ENCODE measurements around the gene FGF3. TPM values are rescaled to one million over a fixed set of nuclear protein-coding genes. Genes with fewer than 3 reads are reported as not detected.

FGF3 gene
- total and polyA plus RNA-seq, 10 of the 15 experiments (the other 5 are each of a cell fraction or from before 2014, with no cell fraction given) = not detected

DNA sequence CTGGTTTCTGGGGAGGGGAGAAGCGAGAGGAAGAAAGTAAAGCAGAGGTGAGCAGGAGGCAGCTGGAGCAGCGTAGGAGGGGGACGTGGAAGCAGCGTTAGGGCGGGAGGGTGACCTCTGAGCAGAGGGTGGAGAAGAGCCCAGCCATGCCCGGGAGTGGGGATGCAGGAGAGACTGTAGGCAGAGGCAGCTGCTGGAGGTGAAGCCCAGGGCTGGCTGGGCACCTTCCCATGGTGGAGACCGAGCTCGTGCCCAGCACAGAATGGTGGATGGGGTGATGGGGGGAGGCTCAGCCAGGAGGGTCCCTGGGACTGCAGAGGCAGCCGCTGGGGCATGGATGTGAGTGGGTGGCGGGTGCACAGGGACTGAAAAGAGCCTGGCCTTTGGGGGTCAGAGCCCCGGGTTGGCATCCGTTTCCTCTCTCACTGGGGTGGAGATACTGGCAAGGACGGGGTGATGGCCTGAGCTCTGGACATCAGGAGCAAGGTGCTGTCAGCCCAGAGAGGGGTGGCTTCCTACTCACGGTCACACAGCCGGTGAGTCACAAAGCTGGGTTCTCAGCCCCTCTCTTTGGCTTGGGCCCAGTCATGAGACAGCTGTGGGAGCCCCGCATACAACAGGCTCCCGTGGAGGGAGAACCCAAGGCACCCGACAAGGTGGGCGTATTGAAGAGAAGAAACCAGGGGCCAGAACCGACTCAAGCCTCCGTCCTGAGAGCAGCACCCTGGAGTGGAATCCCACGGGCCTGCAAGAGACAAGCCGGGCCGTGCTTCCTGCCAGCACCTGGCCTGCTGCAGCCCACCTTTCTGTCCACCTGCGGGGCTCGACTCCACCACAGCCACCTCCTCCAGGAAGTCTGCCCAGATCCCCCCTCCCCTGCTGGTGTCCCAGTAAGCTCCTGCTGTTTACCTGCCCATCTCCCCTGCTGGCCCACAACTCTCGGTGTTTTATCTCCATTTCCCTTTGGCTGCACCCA is 45.8 kb upstream of the FGF3 start:
- ChIA-PET RAD21 (ENCODE audit: unreplicated experiment) (no interaction called here), SMC1A (ENCODE audit: uncharacterized antibody, unreplicated experiment) (no interaction called here), CTCF (interaction anchor here (0.6 kb wide), 1 partner anchor 1281 kb away, joined by 3 read pairs; no protein-coding TSS in a partner anchor), POLR2A (no interaction called here)
- Histone ChIP-seq H2AFZ (ENCODE audit: control insufficient read depth, low read depth, low read length) (no peak overlapping the region), H3K79me2 (ENCODE audit: control insufficient read depth, insufficient read depth, low read length) (no peaks in the 10 kb centered on the region), H3K4me1 (ENCODE audit: control insufficient read depth, insufficient read depth, low read length) (no peaks in the 10 kb centered on the region), H3K27me3 (replicated peaks in 1 of 2; ENCODE audit: control insufficient read depth in 2 of 2, insufficient read depth in 2 of 2, low read length in 1 of 2) (peaks cover 2% of the 10 kb centered on the region in 2 experiments; a peak in 3 of 4 replicates), H3K27ac (ENCODE audit: control insufficient read depth, insufficient read depth) (no peak overlapping the region), H4K20me1 (ENCODE audit: control insufficient read depth, insufficient read depth) (no peaks in the 10 kb centered on the region), H3K36me3 (ENCODE audit: control insufficient read depth in 2 of 2, insufficient read depth in 2 of 2, low read length in 1 of 2) (no peaks in the 10 kb centered on the region), H3K9me3 (replicated peaks; ENCODE audit: control insufficient read depth, insufficient read depth, low read length) (no peaks in the 10 kb centered on the region), H3K4me3 (no peak overlapping the region), H3K4me2 (ENCODE audit: control insufficient read depth, insufficient read depth) (no peak overlapping the region), H3K9ac (ENCODE audit: control insufficient read depth, insufficient read depth, low read length) (no peak overlapping the region)
- in situ Hi-C loops (cut with MboI) (no loop called here), intact Hi-C loops (cut with micrococcal nuclease; ENCODE audit: unreplicated experiment) (no loop called here)
- TF ChIP-seq, protein P1, sequence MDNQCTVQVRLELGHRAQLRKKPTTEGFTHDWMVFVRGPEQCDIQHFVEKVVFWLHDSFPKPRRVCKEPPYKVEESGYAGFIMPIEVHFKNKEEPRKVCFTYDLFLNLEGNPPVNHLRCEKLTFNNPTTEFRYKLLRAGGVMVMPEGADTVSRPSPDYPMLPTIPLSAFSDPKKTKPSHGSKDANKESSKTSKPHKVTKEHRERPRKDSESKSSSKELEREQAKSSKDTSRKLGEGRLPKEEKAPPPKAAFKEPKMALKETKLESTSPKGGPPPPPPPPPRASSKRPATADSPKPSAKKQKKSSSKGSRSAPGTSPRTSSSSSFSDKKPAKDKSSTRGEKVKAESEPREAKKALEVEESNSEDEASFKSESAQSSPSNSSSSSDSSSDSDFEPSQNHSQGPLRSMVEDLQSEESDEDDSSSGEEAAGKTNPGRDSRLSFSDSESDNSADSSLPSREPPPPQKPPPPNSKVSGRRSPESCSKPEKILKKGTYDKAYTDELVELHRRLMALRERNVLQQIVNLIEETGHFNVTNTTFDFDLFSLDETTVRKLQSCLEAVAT (IDR thresholded peaks at IDR 0.05) = no peak
- no peak for TF ChIP-seq BRCA1 (IDR thresholded peaks at IDR 0.05; ENCODE audit: low read depth, low read length)
- TF ChIP-seq, protein P2, sequence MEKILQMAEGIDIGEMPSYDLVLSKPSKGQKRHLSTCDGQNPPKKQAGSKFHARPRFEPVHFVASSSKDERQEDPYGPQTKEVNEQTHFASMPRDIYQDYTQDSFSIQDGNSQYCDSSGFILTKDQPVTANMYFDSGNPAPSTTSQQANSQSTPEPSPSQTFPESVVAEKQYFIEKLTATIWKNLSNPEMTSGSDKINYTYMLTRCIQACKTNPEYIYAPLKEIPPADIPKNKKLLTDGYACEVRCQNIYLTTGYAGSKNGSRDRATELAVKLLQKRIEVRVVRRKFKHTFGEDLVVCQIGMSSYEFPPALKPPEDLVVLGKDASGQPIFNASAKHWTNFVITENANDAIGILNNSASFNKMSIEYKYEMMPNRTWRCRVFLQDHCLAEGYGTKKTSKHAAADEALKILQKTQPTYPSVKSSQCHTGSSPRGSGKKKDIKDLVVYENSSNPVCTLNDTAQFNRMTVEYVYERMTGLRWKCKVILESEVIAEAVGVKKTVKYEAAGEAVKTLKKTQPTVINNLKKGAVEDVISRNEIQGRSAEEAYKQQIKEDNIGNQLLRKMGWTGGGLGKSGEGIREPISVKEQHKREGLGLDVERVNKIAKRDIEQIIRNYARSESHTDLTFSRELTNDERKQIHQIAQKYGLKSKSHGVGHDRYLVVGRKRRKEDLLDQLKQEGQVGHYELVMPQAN (conservative IDR thresholded peaks at IDR 0.05) = no peak
- TF ChIP-seq, protein P3, sequence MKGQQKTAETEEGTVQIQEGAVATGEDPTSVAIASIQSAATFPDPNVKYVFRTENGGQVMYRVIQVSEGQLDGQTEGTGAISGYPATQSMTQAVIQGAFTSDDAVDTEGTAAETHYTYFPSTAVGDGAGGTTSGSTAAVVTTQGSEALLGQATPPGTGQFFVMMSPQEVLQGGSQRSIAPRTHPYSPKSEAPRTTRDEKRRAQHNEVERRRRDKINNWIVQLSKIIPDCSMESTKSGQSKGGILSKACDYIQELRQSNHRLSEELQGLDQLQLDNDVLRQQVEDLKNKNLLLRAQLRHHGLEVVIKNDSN (IDR thresholded peaks at IDR 0.05; ENCODE audit: borderline replicate concordance, extremely low read length, insufficient read depth, low read depth, low read length) = no peak
- no peak for TF ChIP-seq MEF2B (IDR thresholded peaks at IDR 0.05; ENCODE audit: partially characterized antibody, poor library complexity, severe bottlenecking)
- TF ChIP-seq CBX5 (IDR thresholded peaks at IDR 0.05; ENCODE audit: low read depth) = no peak
- TF ChIP-seq, protein P4, sequence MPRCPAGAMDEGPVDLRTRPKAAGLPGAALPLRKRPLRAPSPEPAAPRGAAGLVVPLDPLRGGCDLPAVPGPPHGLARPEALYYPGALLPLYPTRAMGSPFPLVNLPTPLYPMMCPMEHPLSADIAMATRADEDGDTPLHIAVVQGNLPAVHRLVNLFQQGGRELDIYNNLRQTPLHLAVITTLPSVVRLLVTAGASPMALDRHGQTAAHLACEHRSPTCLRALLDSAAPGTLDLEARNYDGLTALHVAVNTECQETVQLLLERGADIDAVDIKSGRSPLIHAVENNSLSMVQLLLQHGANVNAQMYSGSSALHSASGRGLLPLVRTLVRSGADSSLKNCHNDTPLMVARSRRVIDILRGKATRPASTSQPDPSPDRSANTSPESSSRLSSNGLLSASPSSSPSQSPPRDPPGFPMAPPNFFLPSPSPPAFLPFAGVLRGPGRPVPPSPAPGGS (IDR thresholded peaks at IDR 0.05; ENCODE audit: borderline replicate concordance, insufficient read depth, low read depth, low read length, poor library complexity, severe bottlenecking) = no peak
- no TSS peak for BruUV-seq (replicated peaks)
- ATAC-seq (no peak), DNase-seq (ENCODE audit: low read depth, low spot score) (no peak), FAIRE-seq (no peak)
- WGBS (ENCODE audit: insufficient coverage, insufficient replicate concordance, low lambda C conversion rate, missing lambda C conversion rate) = 19% methylated on average over 26 of the region's 27 CpGs
